HEK293 (cell line): Measurements from ENCODE around the gene TEAD3.

ENCODE experiments used
- BCL6B ChIP-seq: fragments of 450-650 bp; formaldehyde crosslinking; IDR thresholded peaks from 2 replicates; pipeline ENCODE4 v1.5.1; 2017; ENCODE audit warnings: missing biosample characterization, missing genetic modification characterization
- ELK4 ChIP-seq: IDR thresholded peaks from 2 replicates; pipeline ENCODE4 v1.6.1; 2011; ENCODE audit warnings: mild to moderate bottlenecking, low read depth, low read length, borderline replicate concordance
- GLI2 ChIP-seq: fragments of 450-650 bp; formaldehyde crosslinking; IDR thresholded peaks from 2 replicates; pipeline ENCODE4; 2017; ENCODE audit warnings: missing biosample characterization, missing genetic modification characterization, low read depth, borderline replicate concordance
- GLI4 ChIP-seq: fragments of 450-650 bp; formaldehyde crosslinking; IDR thresholded peaks from 2 replicates; pipeline ENCODE4 v1.5.1; 2016; ENCODE audit warnings: missing biosample characterization, missing genetic modification characterization
- HIC1 ChIP-seq: fragments of 450-650 bp; formaldehyde crosslinking; IDR thresholded peaks from 2 replicates; pipeline ENCODE4 v1.5.1; 2016; ENCODE audit warnings: missing biosample characterization, missing genetic modification characterization
- KLF1 ChIP-seq: fragments of 450-650 bp; formaldehyde crosslinking; IDR thresholded peaks from 2 replicates; pipeline ENCODE4 v1.5.1; 2016; ENCODE audit warnings: missing biosample characterization, missing genetic modification characterization
- KLF10 ChIP-seq: fragments of 450-650 bp; IDR thresholded peaks from 2 replicates; pipeline ENCODE4 v1.5.1; 2018; ENCODE audit warnings: missing biosample characterization, mild to moderate bottlenecking, missing genetic modification characterization
- KLF16 ChIP-seq: fragments of 450-650 bp; formaldehyde crosslinking; IDR thresholded peaks from 2 replicates; pipeline ENCODE4 v1.5.1; 2017; ENCODE audit warnings: missing biosample characterization, missing genetic modification characterization
- MZF1 ChIP-seq: fragments of 450-650 bp; formaldehyde crosslinking; IDR thresholded peaks from 2 replicates; pipeline ENCODE4 v1.5.1; 2017; ENCODE audit warnings: missing biosample characterization, missing genetic modification characterization, borderline replicate concordance
- OSR2 ChIP-seq: fragments of 450-650 bp; formaldehyde crosslinking; IDR thresholded peaks from 2 replicates; pipeline ENCODE4 v1.5.1; 2016; ENCODE audit warnings: missing biosample characterization, missing genetic modification characterization
- SP7 ChIP-seq: fragments of 450-650 bp; formaldehyde crosslinking; IDR thresholded peaks from 2 replicates; pipeline ENCODE4 v1.5.1; 2016; ENCODE audit warnings: missing biosample characterization, missing genetic modification characterization
- ZBTB10 ChIP-seq: fragments of 450-650 bp; formaldehyde crosslinking; IDR thresholded peaks from 2 replicates; pipeline ENCODE4 v1.5.1; 2016; ENCODE audit warnings: missing biosample characterization, missing genetic modification characterization
- ZBTB6 ChIP-seq: fragments of 450-650 bp; formaldehyde crosslinking; IDR thresholded peaks from 2 replicates; pipeline ENCODE4 v1.5.1; 2017; ENCODE audit warnings: missing biosample characterization, missing genetic modification characterization
- ZFP3 ChIP-seq: fragments of 450-650 bp; formaldehyde crosslinking; IDR thresholded peaks from 2 replicates; pipeline ENCODE4 v1.5.1; 2016; ENCODE audit warnings: low read depth, missing biosample characterization, missing genetic modification characterization
- ZFP41 ChIP-seq: fragments of 450-650 bp; formaldehyde crosslinking; IDR thresholded peaks from 2 replicates; pipeline ENCODE4 v1.5.1; 2016; ENCODE audit warnings: missing biosample characterization, missing genetic modification characterization, borderline replicate concordance
- ZNF146 ChIP-seq: fragments of 450-650 bp; formaldehyde crosslinking; IDR thresholded peaks from 2 replicates; pipeline ENCODE4 v1.5.1; 2016; ENCODE audit warnings: missing biosample characterization, missing genetic modification characterization
- ZNF175 ChIP-seq: fragments of 450-650 bp; formaldehyde crosslinking; IDR thresholded peaks from 2 replicates; pipeline ENCODE4 v1.5.1; 2016; ENCODE audit warnings: missing biosample characterization, missing genetic modification characterization
- ZNF18 ChIP-seq: fragments of 450-650 bp; formaldehyde crosslinking; IDR thresholded peaks from 2 replicates; pipeline ENCODE4 v1.5.1; 2016; ENCODE audit warnings: missing biosample characterization, missing genetic modification characterization
- ZNF335 ChIP-seq: fragments of 450-650 bp; formaldehyde crosslinking; conservative IDR thresholded peaks from 2 replicates; pipeline ENCODE4 v1.5.1; 2016; ENCODE audit warnings: missing biosample characterization, missing genetic modification characterization
- ZNF341 ChIP-seq: fragments of 450-650 bp; formaldehyde crosslinking; IDR thresholded peaks from 2 replicates; pipeline ENCODE4; 2016; ENCODE audit warnings: low read depth, missing biosample characterization, missing genetic modification characterization
- ZNF354C ChIP-seq: fragments of 450-650 bp; formaldehyde crosslinking; IDR thresholded peaks from 2 replicates; pipeline ENCODE4 v1.5.1; 2016; ENCODE audit warnings: missing biosample characterization, missing genetic modification characterization, low read depth, borderline replicate concordance
- ZNF37A ChIP-seq: fragments of 450-650 bp; IDR thresholded peaks from 2 replicates; pipeline ENCODE4 v1.5.1; 2018; ENCODE audit warnings: missing biosample characterization, missing genetic modification characterization
- ZNF394 ChIP-seq: fragments of 450-650 bp; formaldehyde crosslinking; IDR thresholded peaks from 2 replicates; pipeline ENCODE4 v1.5.1; 2016; ENCODE audit warnings: missing biosample characterization, missing genetic modification characterization, mild to moderate bottlenecking, moderate library complexity, borderline replicate concordance
- ZNF521 ChIP-seq: fragments of 450-650 bp; formaldehyde crosslinking; IDR thresholded peaks from 2 replicates; pipeline ENCODE4 v1.5.1; 2017; ENCODE audit warnings: missing biosample characterization, mild to moderate bottlenecking, missing genetic modification characterization
- ZNF600 ChIP-seq: fragments of 450-650 bp; formaldehyde crosslinking; IDR thresholded peaks from 2 replicates; pipeline ENCODE4 v1.5.1; 2016; ENCODE audit warnings: missing biosample characterization, missing genetic modification characterization
- ZNF621 ChIP-seq: fragments of 450-650 bp; formaldehyde crosslinking; IDR thresholded peaks from 2 replicates; pipeline ENCODE4 v1.5.1; 2017; ENCODE audit warnings: missing biosample characterization, missing genetic modification characterization
- ZNF629 ChIP-seq: fragments of 450-650 bp; formaldehyde crosslinking; IDR thresholded peaks from 2 replicates; pipeline ENCODE4 v1.5.1; 2017; ENCODE audit warnings: missing biosample characterization, missing genetic modification characterization
- ZNF785 ChIP-seq: fragments of 450-650 bp; formaldehyde crosslinking; IDR thresholded peaks from 2 replicates; pipeline ENCODE4 v1.5.1; 2016; ENCODE audit warnings: missing biosample characterization, missing genetic modification characterization
- ZNF792 ChIP-seq: fragments of 450-650 bp; formaldehyde crosslinking; IDR thresholded peaks from 2 replicates; pipeline ENCODE4 v1.5.1; 2016; ENCODE audit warnings: missing biosample characterization, missing genetic modification characterization
- ZNF843 ChIP-seq: fragments of 450-650 bp; formaldehyde crosslinking; IDR thresholded peaks from 2 replicates; pipeline ENCODE4 v1.5.1; 2016; ENCODE audit warnings: missing biosample characterization, missing genetic modification characterization

The TEAD3 gene

GRCh38 chr6:35452183-35453090 is 44.4 kb downstream of the TEAD3 start, which contains the start of gene FANCE (continued):
- TF ChIP-seq ZNF843 (tag by site-specific recombination), result no peak
- no peak for TF ChIP-seq ELK4
- TF ChIP-seq KLF1 (tag by site-specific recombination), result peak; percentile 90
- no peak for TF ChIP-seq BCL6B (tag by site-specific recombination)
- TF ChIP-seq HIC1, result peak; percentile 62; the same call in 1 of the 2 replicates
- TF ChIP-seq KLF16 (tag by site-specific recombination), result peak; percentile 87
- TF ChIP-seq ZNF146, result no peak
- no peak; the same call in 1 of the 2 replicates for TF ChIP-seq ZNF394
- TF ChIP-seq ZNF785, result no peak
- TF ChIP-seq ZNF792, result no peak
- TF ChIP-seq ZNF621 (tag by site-specific recombination), result no peak
- TF ChIP-seq ZNF37A (tag by site-specific recombination), result no peak
- TF ChIP-seq SP7 (tag by site-specific recombination), result peak; percentile 81
- no peak for TF ChIP-seq ZNF354C (tag by site-specific recombination)
- TF ChIP-seq ZBTB6, result peak; percentile 98
- peak; percentile 87 for TF ChIP-seq ZNF341 (tag by site-specific recombination)
- TF ChIP-seq ZNF18 (tag by site-specific recombination), result no peak
- peak; percentile 100 for TF ChIP-seq KLF10 (tag by site-specific recombination)
- peak; percentile 91 for TF ChIP-seq ZNF335 (tag by site-specific recombination)
- TF ChIP-seq ZFP41 (tag by site-specific recombination), result no peak
- peak; percentile 43; the same call in 1 of the 2 replicates for TF ChIP-seq ZNF629 (tag by site-specific recombination)
- no peak for TF ChIP-seq MZF1
- no peak for TF ChIP-seq ZNF521 (tag by site-specific recombination)
- no peak for TF ChIP-seq ZBTB10 (tag by site-specific recombination)
- 0 out of 2 replicates have a peak, but pooled peaks have one; percentile 33 for TF ChIP-seq OSR2
- no peak for TF ChIP-seq ZFP3 (tag by site-specific recombination)
- no peak for TF ChIP-seq ZNF175 (tag by site-specific recombination)
- no peak for TF ChIP-seq ZNF600
- no peak for TF ChIP-seq GLI4
- no peak for TF ChIP-seq GLI2 (tag by site-specific recombination)
